GM21723 (cell line): ENCODE data around the gene TINAG.

Source experiments
- ATAC-seq: cut with Tn5 transposase; IDR thresholded peaks from one replicate; pipeline ENCODE4 v1.9.1; 2021; ENCODE audit warnings: mild to moderate bottlenecking, moderate library complexity; ENCODE audit not compliant: unreplicated experiment

Gene TINAG

GRCh38 chr6:54308289-54308985, at the start of gene TINAG:
Gene TINAG (plus strand): TSS chr6:54308441. CDS start chr6:54308551, 110 bp downstream.
- no peak for ATAC-seq

GRCh38 chr6:54260025-54260424, 48.2 kb upstream of the TINAG start:
- ATAC-seq: no peak

DNA sequence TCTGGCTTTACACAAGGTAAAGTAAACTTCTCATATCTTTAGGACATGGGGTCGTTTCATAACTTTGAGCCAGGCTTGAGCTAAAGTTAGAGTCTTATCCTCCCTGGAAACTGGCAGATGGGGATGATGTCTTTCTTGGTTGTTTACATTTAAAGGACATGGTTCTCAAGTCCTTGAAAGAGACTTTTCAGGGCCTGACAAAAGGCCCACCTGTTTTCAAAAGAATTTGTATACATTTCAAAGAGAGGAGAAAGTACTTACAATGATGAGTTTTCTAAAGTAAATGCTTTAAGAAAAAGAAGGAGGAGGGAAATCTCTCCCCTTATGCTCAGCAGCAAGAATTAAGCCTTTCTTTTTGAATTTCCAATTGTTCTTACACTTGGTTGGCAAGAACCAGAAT, 45.7 kb upstream of the TINAG start:
- ATAC-seq: no peak

GRCh38 chr6:54262971-54263370, 45.3 kb upstream of the TINAG start:
- ATAC-seq: no peak

DNA sequence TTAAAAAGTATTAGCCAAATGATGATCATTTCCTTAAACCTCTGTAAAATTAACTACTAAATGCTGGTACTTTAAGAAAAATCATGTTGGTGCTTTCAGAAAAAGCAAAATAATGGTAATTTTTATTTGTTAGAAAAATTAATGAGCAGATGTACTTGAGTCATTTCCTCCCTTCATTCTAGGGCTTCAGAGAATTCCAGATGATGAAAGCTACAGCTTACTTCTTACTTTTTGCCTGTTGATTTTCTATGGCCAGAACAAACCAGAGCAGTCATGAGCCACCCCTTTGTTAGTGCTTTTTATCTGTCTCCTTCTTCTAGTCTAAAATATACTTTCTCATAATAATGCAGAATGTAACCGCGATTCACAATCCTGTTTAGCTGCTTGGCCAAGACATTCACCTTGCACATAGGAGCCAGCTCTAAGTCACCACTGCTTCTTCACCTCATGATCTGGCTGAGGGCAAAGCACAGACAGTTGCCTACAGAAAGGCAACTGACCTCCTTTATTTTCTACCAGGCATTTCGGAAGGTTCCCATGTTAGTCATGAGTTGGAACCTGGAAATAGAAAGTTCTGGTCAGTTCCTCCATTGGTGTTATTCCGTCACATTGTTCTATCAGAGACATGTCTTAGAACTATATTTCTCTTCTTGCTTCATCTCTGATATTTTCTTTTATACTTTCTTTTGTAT, 43.5 kb upstream of the TINAG start:
- ATAC-seq: no peak

DNA sequence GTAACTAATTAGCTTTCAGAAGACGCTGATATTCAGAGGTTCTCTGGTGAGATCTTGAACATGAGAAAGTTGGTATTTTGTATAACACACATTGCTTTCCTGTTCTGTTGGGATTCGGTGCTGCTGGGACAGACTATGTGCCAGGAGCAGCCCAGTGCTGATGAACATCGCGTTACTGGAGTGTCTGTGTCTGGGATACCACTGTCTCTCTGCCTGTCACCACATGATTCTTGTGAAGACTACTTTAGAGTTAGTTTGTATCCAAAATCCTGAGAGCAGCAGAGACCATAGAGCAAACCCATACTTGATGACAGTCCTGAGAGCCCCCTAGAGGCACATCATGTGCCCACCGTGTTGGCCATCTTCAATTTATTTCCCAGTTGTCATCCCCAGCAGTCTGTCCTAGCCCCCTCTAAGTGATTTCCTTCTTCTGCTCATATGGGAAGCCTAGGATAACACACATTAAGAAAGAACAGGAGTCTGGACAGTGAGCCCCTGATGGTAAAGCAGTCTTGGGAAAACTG, 41.8 kb upstream of the TINAG start:
- ATAC-seq: no peak

DNA sequence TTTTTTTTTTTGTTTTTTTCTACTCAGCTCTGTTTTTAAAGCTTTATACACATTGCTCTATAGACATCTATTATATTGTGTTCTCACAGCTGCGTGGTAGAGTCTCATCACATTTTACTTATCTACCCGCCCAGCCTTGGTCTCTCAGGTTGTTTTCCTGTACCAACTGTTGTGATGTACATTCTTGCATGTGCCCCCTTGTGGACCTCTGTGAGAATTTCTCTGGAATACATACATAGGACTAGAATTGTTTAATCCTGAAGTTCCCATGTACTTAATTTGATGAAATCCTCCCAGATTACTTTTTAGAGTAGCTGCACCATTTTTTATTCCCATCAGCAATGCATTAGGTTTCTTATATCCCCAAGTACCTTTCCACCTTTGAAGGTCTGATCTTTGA, 40.4 kb upstream of the TINAG start:
- ATAC-seq: no peak

DNA sequence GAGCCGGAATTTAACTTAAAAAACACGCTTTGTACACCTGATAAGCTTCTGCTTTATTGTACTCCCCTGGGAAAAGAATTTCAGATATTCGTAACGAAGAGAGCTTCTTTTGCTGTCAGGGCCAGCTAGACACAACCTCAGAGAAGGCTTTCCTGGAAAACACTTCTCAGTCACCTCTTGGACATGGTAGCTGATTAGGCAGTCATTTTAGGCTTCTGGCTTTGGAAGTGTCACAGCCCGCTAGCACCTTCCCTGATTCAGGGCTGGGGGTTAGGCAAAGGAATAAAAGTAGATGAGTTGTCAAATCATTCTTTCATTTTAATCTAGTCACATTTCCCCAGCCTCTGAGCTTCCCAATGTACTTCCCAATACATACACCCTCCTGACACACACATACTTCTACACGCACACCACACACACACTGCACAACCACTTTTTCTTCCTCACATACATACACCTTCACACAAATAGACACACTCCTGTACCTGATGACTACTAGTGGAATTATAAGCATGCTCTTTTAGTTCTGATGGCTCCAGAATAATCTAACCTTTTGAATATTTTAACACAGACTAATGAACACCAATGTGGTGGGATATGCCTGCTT, 34.9 kb upstream of the TINAG start:
- no peak for ATAC-seq

DNA sequence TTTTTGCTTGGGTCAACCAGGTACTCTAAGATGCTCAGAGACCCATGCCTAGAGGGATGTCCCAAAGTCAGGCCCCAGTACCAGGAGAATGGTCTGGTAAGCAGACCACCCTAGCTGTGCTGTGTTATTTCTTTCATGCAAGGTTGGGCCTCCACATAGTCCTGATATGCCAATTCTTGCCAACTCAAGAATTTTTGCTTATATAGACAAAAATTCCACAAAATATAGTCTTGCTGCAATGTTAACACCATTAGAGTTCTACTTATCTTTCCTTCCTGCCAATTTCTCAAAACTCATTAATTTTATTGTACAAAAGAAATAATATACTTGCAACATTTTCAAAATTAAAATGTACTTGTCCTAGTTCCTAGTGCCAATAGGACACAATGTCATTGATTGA, 33.9 kb upstream of the TINAG start:
- no peak for ATAC-seq

- no peak for ATAC-seq
Observed at GRCh38 chr6:54282186-54282585, 26.1 kb upstream of the TINAG start.

GRCh38 chr6:54284161-54284860, 23.9 kb upstream of the TINAG start:
- no peak for ATAC-seq

DNA sequence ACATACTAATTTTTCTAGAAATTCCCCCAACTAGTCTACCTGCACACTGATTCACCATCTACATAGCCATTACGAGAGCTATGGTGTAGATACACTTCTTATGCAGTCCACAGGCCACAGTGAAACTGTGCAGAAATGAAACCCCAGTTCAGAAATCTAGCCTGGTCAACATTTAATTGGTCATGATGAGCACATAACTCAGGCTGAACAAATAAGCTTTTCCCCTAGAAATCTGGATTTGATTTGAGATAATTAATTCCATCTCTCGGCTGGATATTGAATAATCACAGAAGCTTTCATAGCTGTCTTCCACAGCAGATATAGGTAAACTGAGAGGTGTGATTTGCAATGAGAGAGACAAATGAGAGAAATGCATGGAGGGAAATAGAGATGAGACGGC, 22.6 kb upstream of the TINAG start:
- no peak for ATAC-seq

DNA sequence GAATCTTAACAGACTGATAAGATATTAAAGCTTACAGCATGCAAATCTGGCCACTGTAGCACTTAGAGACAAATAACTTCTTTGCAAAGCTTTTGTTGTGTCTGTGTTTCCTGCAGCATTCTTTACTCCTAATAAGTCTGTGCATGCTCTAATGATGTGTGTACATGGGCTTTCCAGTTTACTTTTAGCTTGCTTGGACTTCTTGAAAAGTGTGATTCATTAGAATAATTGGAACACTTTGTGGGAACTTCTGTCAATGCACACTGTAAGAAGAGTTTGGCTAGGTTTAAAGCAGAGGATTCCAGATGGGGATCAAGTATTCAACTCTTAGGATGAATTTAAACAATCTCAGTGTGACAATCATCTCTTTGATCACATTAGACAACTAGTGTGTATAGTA, 22.1 kb upstream of the TINAG start:
- no peak for ATAC-seq

DNA sequence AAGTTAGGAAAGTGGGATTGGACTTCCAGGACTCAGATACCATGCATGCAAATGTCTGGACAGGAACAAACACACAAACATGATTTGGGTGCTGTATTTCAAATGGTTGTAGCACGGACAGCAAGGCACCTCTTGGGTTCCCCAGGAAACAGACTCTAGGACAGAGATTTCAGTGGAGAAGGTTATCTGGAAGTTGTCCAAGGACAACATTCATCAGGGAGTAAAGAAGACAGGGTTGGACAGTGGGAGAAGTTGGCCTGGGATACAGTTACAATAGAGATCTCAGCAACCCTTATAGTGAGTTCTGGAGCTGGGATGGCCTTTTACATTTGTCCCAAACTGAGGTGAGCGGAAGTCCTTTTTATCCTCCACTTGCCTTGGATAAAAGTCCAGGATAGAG, 19.8 kb upstream of the TINAG start:
- ATAC-seq: no peak

DNA sequence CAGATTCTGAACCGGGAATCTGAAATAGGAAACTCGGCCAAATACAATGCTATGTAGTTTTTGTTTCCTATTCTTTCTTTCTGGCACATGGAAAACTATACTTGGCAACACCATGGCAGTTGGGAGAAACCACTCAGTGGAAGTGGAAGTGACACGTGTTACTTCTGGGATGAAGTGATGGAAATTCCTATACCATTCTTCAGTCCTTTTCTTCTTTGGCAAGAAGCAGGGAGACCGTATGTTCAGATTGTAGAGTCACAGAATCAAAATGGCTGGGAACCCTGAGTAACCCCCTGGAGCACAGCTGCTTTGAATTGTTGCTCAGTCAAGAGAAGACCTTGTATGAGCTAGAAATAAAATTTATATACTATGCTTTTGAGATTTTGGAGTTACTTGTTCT, 18.8 kb upstream of the TINAG start:
- ATAC-seq: no peak

GRCh38 chr6:54291146-54291545, 17.1 kb upstream of the TINAG start:
- ATAC-seq: peak; percentile 70

GRCh38 chr6:54291738-54292137, 16.5 kb upstream of the TINAG start:
- ATAC-seq: peak; percentile 72

DNA sequence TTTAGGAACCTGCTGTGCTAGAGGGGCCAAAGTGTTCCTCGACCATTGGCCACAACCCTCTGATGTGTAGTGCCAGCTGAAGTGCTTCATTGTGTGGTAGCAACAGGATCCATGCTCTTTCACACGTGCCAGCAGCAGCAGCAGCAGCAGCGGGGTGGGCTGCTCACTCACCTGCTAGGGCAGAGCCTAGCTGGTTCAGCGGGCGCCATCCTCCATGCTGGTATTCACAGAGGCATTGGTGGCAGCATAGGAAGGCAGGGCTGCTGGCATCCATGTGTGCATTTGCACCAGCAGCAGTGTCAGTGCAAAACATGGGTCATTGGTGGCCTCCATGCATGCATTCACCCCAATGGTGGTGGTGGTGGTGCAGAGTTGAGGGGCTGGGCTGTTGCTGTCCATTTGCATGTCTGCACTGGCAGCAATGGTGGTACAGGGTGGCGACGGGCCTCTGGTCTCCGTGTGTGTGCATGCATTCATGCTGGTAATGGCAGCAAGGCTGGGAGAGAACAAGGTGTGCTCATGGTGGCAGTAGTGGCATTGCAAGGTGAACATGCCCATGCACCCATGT, 13.2 kb upstream of the TINAG start:
- ATAC-seq: no peak

DNA sequence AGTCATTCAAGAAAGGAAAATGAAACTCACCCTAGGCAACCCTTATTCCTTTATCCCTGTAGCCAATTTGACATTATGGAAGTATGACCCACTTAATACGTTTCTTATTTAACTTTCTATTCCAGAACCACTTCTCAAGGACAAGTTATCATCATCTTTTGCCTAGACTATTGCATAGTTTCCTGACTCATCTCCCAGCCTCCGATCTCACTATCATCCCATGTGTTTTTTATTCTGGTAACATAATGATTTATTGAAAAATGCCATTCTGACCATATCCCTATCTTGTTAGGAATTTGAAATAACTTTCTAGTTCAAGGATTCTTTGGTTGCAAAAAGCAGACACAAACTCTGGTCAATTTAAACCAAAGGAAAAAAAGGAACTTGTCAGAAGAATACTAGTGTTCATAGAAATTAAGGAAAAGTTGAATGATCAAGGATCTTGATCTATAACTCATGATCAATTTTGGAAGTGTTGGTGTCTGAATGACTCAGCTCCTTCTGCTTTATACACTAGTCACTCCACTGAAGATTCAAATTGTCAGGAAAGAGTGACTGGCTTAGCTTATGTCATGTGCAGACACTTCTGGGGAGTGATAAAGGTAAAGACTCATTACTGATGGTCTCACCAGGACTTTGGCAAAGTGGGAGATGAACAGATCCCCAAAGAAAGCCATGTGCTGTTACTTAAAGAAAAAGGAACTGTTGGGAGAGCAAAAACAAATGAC, 8.5 kb upstream of the TINAG start:
- ATAC-seq: no peak

GRCh38 chr6:54301770-54302169, 6.5 kb upstream of the TINAG start:
- ATAC-seq: no peak
